ENCODE measurements around the gene HSPA1B. TPM values are rescaled to one million over a fixed set of nuclear protein-coding genes. Genes with fewer than 3 reads are reported as not detected.

HSPA1B gene
- total and polyA plus RNA-seq, 2 of the 4 experiments (the other 2 are of a cell fraction) = 61.1 to 93.6 TPM

- Histone ChIP-seq H3K27ac (ENCODE audit: insufficient read depth, low read length) (no peak overlapping the region), H4K91ac (ENCODE audit: insufficient read depth, low read depth, low read length) (no peak overlapping the region), H3K4me1 (ENCODE audit: control insufficient read depth, insufficient read depth, low read length) (peaks cover 8% of the 10 kb centered on the region), H2AK9ac (replicated peaks; ENCODE audit: low read depth, low read length, poor library complexity) (no peak overlapping the region), H2AK5ac (ENCODE audit: low read depth, low read length) (no peak overlapping the region), H3K18ac (ENCODE audit: low read depth, low read length) (no peak overlapping the region), H3K4ac (ENCODE audit: low read depth, low read length) (no peak overlapping the region), H2BK120ac (ENCODE audit: low read depth, low read length) (no peak overlapping the region), H4K5ac (ENCODE audit: low read depth, low read length) (no peak overlapping the region), H3K9me1 (ENCODE audit: insufficient read depth, low read length) (peaks cover 5% of the 10 kb centered on the region), H2BK15ac (ENCODE audit: low read depth, low read length) (no peak overlapping the region), H2BK20ac (ENCODE audit: low read depth, low read length) (no peak overlapping the region), H2AFZ (replicated peaks; ENCODE audit: low read length, poor library complexity) (no peak overlapping the region), H3K56ac (ENCODE audit: extremely low read depth, insufficient read depth, low read length) (no peak overlapping the region), H3K9me3 (ENCODE audit: control insufficient read depth, insufficient read depth, low read length) (no peaks in the 10 kb centered on the region), H3K23ac (ENCODE audit: low read depth, low read length) (no peak overlapping the region), H3K27me3 (ENCODE audit: control insufficient read depth, insufficient read depth, low read length) (no peaks in the 10 kb centered on the region), H3K36me3 (ENCODE audit: control insufficient read depth, insufficient read depth, low read length) (peaks cover 37% of the 10 kb centered on the region), H4K8ac (ENCODE audit: low read depth in 2 of 2, low read length in 2 of 2) (no peak overlapping the region), H3K14ac (replicated peaks; ENCODE audit: low read depth, low read length) (no peak overlapping the region), H3K79me1 (ENCODE audit: low read depth in 1 of 2, low read length in 2 of 2) (peaks cover 14 to 24% of the 10 kb centered on the region in 2 experiments; a peak in 3 of 4 replicates), H3K4me3 (ENCODE audit: insufficient read depth, low read depth, low read length) (no peak overlapping the region), H3K4me2 (ENCODE audit: low read depth, low read length) (no peak overlapping the region), H3K9ac (ENCODE audit: low read depth, low read length) (no peak overlapping the region), H2BK5ac (ENCODE audit: low read depth, low read length, poor library complexity, severe bottlenecking) (no peak overlapping the region), H4K20me1 (ENCODE audit: insufficient read depth, low read length) (peaks cover 41% of the 10 kb centered on the region)
- no peak for ATAC-seq (ENCODE audit: low read depth)
- in situ Hi-C loops (cut with MboI; ENCODE audit: low sequenced_read_pairs) (no loop called here), intact Hi-C loops (cut with micrococcal nuclease) (no loop called here), dilution Hi-C loops (cut with HindIII; ENCODE audit: low sequenced_read_pairs, unreplicated experiment) (no loop called here)
- ChIA-PET CTCF (no interaction called here), POLR2A (ENCODE audit: unreplicated experiment) (no interaction called here)
- TF ChIP-seq, protein P1, sequence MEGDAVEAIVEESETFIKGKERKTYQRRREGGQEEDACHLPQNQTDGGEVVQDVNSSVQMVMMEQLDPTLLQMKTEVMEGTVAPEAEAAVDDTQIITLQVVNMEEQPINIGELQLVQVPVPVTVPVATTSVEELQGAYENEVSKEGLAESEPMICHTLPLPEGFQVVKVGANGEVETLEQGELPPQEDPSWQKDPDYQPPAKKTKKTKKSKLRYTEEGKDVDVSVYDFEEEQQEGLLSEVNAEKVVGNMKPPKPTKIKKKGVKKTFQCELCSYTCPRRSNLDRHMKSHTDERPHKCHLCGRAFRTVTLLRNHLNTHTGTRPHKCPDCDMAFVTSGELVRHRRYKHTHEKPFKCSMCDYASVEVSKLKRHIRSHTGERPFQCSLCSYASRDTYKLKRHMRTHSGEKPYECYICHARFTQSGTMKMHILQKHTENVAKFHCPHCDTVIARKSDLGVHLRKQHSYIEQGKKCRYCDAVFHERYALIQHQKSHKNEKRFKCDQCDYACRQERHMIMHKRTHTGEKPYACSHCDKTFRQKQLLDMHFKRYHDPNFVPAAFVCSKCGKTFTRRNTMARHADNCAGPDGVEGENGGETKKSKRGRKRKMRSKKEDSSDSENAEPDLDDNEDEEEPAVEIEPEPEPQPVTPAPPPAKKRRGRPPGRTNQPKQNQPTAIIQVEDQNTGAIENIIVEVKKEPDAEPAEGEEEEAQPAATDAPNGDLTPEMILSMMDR (conservative IDR thresholded peaks at IDR 0.05; ENCODE audit: low read depth, low read length) = no peak
- TF ChIP-seq MAZ (IDR thresholded peaks at IDR 0.05; ENCODE audit: borderline replicate concordance, low read depth, low read length) (no peak), MAFK (IDR thresholded peaks at IDR 0.05; ENCODE audit: low read depth, low read length) (no peak), FOS (IDR thresholded peaks at IDR 0.05; ENCODE audit: low read depth, low read length) (no peak), CHD1 (IDR thresholded peaks at IDR 0.05; ENCODE audit: low read depth, low read length) (no peak), RFX5 (IDR thresholded peaks at IDR 0.05; ENCODE audit: low read depth, low read length) (no peak), CEBPB (IDR thresholded peaks at IDR 0.05; ENCODE audit: low read depth, low read length) (no peak), BHLHE40 (IDR thresholded peaks at IDR 0.05; ENCODE audit: low read depth, low read length) (no peak), USF2 (IDR thresholded peaks at IDR 0.05; ENCODE audit: low read depth, low read length) (no peak), POLR2A (IDR thresholded peaks at IDR 0.05; ENCODE audit: low read depth, low read length) (no peak)
- TF ChIP-seq, protein P2, sequence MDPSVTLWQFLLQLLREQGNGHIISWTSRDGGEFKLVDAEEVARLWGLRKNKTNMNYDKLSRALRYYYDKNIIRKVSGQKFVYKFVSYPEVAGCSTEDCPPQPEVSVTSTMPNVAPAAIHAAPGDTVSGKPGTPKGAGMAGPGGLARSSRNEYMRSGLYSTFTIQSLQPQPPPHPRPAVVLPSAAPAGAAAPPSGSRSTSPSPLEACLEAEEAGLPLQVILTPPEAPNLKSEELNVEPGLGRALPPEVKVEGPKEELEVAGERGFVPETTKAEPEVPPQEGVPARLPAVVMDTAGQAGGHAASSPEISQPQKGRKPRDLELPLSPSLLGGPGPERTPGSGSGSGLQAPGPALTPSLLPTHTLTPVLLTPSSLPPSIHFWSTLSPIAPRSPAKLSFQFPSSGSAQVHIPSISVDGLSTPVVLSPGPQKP (IDR thresholded peaks at IDR 0.05; ENCODE audit: borderline replicate concordance, low read depth, low read length) = no peak
- DNase-seq = no peak
- BruUV-seq (replicated peaks) = no TSS peak
- no CpG with 5 or more reads among the region's 9 CpGs for WGBS, 2 experiments (ENCODE audit: extremely low coverage in 2 of 2, insufficient read length in 1 of 2)
Observed at GRCh38 chr6:31842053-31842452, 14.5 kb downstream of the HSPA1B start.

Data from IMR-90 (cell line).